HEK293 (cell line): ENCODE results near the gene DGKZ.
A peak's percentile ranks its signal among the peaks of the same experiment; 100 is the strongest.

Source experiments
- CTCF ChIA-PET: fragments of 350-600 bp; formaldehyde crosslinking; extraction: SDS; loops from one replicate; lab custom pipeline; 2021; ENCODE audit warnings: antibody characterized with exemption; lab: Yijun Ruan, JAX
- POLR2A ChIA-PET: fragments of 300-600 bp; formaldehyde crosslinking; extraction: SDS; loops from one replicate; lab custom pipeline; 2020; ENCODE audit warnings: antibody characterized with exemption, inconsistent platforms; lab: Yijun Ruan, JAX
- H3K27ac ChIP-seq: fragments of 200-500 bp; sonication (Bioruptor generic); 2 replicates; pipeline ENCODE4 v1.5.1; 2014; ENCODE audit warnings: low read depth, low read length, control low read depth, inconsistent platforms; ENCODE audit errors: extremely low read depth
- H3K36me3 ChIP-seq, 2 experiments: fragments of 200-500 bp in 1 of 2; sonication (Bioruptor generic) in 1 of 2; 1 replicate in 1 of 2; 2 replicates in 1 of 2; pipeline ENCODE4 v1.5.1; 2014 to 2017; ENCODE audit warnings: inconsistent platforms in 2 of 2, low read length in 2 of 2; ENCODE audit not compliant: control insufficient read depth in 2 of 2, insufficient read depth in 1 of 2
- H3K4me1 ChIP-seq: fragments of 200-500 bp; sonication (Bioruptor generic); 2 replicates; pipeline ENCODE4 v1.5.1; 2014; ENCODE audit warnings: mild to moderate bottlenecking, low read length, inconsistent platforms; ENCODE audit not compliant: control insufficient read depth, insufficient read depth
- H3K4me3 ChIP-seq: 2 replicates; pipeline ENCODE4 v1.5.1; 2011; ENCODE audit warnings: low read depth, mild to moderate bottlenecking, control low read depth, low read length, moderate library complexity
- H3K9me3 ChIP-seq: fragments of 200-500 bp; sonication (Bioruptor generic); 2 replicates; pipeline ENCODE4 v1.5.1; 2014; ENCODE audit warnings: low read depth, low read length, inconsistent platforms; ENCODE audit not compliant: control insufficient read depth, insufficient read depth
- GLIS1 ChIP-seq: fragments of 450-650 bp; formaldehyde crosslinking; IDR thresholded peaks from 2 replicates; pipeline ENCODE4 v1.5.1; 2016; ENCODE audit warnings: missing biosample characterization, missing genetic modification characterization
- KLF16 ChIP-seq: fragments of 450-650 bp; formaldehyde crosslinking; IDR thresholded peaks from 2 replicates; pipeline ENCODE4 v1.5.1; 2017; ENCODE audit warnings: missing biosample characterization, missing genetic modification characterization
- REPIN1 ChIP-seq: fragments of 450-650 bp; formaldehyde crosslinking; IDR thresholded peaks from 2 replicates; pipeline ENCODE4 v1.5.1; 2017; ENCODE audit warnings: missing biosample characterization, missing genetic modification characterization, low read depth
- ZBTB8A ChIP-seq: fragments of 450-650 bp; formaldehyde crosslinking; IDR thresholded peaks from 2 replicates; pipeline ENCODE4 v1.5.1; 2016; ENCODE audit warnings: missing biosample characterization, missing genetic modification characterization
- ZEB2 ChIP-seq: fragments of 450-650 bp; formaldehyde crosslinking; IDR thresholded peaks from 2 replicates; pipeline ENCODE4 v1.5.1; 2016; ENCODE audit warnings: missing biosample characterization, missing genetic modification characterization
- ZFHX2 ChIP-seq: fragments of 450-650 bp; formaldehyde crosslinking; conservative IDR thresholded peaks from 2 replicates; pipeline ENCODE4 v1.5.1; 2016; ENCODE audit warnings: missing biosample characterization, missing genetic modification characterization
- ZIC2 ChIP-seq: fragments of 450-650 bp; formaldehyde crosslinking; IDR thresholded peaks from 2 replicates; pipeline ENCODE4 v1.5.1; 2016; ENCODE audit warnings: missing biosample characterization, missing genetic modification characterization
- ZNF19 ChIP-seq: fragments of 450-650 bp; formaldehyde crosslinking; IDR thresholded peaks from 2 replicates; pipeline ENCODE4; 2016; ENCODE audit warnings: missing biosample characterization, missing genetic modification characterization, low read depth
- ZNF214 ChIP-seq: fragments of 450-650 bp; formaldehyde crosslinking; IDR thresholded peaks from 2 replicates; pipeline ENCODE4 v1.5.1; 2017; ENCODE audit warnings: missing biosample characterization, mild to moderate bottlenecking, missing genetic modification characterization, borderline replicate concordance
- ZNF433 ChIP-seq: fragments of 450-650 bp; formaldehyde crosslinking; IDR thresholded peaks from 2 replicates; pipeline ENCODE4 v1.5.1; 2016; ENCODE audit warnings: missing biosample characterization, missing genetic modification characterization, low read depth
- ZNF521 ChIP-seq: fragments of 450-650 bp; formaldehyde crosslinking; IDR thresholded peaks from 2 replicates; pipeline ENCODE4 v1.5.1; 2017; ENCODE audit warnings: missing biosample characterization, mild to moderate bottlenecking, missing genetic modification characterization
- ZNF560 ChIP-seq: fragments of 450-650 bp; formaldehyde crosslinking; IDR thresholded peaks from 2 replicates; pipeline ENCODE4 v1.5.1; 2017; ENCODE audit warnings: missing biosample characterization, missing genetic modification characterization, borderline replicate concordance
- ZNF585B ChIP-seq: fragments of 450-650 bp; formaldehyde crosslinking; IDR thresholded peaks from 2 replicates; pipeline ENCODE4 v1.5.1; 2016; ENCODE audit warnings: missing biosample characterization, missing genetic modification characterization
- ZNF621 ChIP-seq: fragments of 450-650 bp; formaldehyde crosslinking; IDR thresholded peaks from 2 replicates; pipeline ENCODE4 v1.5.1; 2017; ENCODE audit warnings: missing biosample characterization, missing genetic modification characterization
- ZNF654 ChIP-seq: fragments of 450-650 bp; formaldehyde crosslinking; IDR thresholded peaks from 2 replicates; pipeline ENCODE4 v1.5.1; 2016; ENCODE audit warnings: low read depth, missing biosample characterization, missing genetic modification characterization
- ZNF707 ChIP-seq: fragments of 450-650 bp; formaldehyde crosslinking; IDR thresholded peaks from 2 replicates; pipeline ENCODE4 v1.5.1; 2016; ENCODE audit warnings: missing biosample characterization, missing genetic modification characterization
- ZNF776 ChIP-seq: fragments of 450-650 bp; formaldehyde crosslinking; IDR thresholded peaks from 2 replicates; pipeline ENCODE4 v1.5.0; 2017; ENCODE audit warnings: missing biosample characterization, missing genetic modification characterization, borderline replicate concordance
- ZNF791 ChIP-seq: fragments of 450-650 bp; formaldehyde crosslinking; IDR thresholded peaks from 2 replicates; pipeline ENCODE4 v1.5.1; 2016; ENCODE audit warnings: missing biosample characterization, missing genetic modification characterization
- ZSCAN30 ChIP-seq: fragments of 450-650 bp; IDR thresholded peaks from 2 replicates; pipeline ENCODE4 v1.5.1; 2018; ENCODE audit warnings: missing biosample characterization, mild to moderate bottlenecking, missing genetic modification characterization, moderate library complexity
- TF ChIP-seq, protein P1 (sequence below): fragments of 450-650 bp; formaldehyde crosslinking; IDR thresholded peaks from 2 replicates; pipeline ENCODE4 v1.5.1; 2016; ENCODE audit warnings: missing biosample characterization, missing genetic modification characterization
- TF ChIP-seq, protein P2 (sequence below): fragments of 450-650 bp; formaldehyde crosslinking; IDR thresholded peaks from 2 replicates; pipeline ENCODE4 v1.5.1; 2016; ENCODE audit warnings: missing biosample characterization, missing genetic modification characterization, borderline replicate concordance
- TF ChIP-seq, protein P3 (sequence below): fragments of 450-650 bp; IDR thresholded peaks from 2 replicates; pipeline ENCODE4 v1.5.1; 2018; ENCODE audit warnings: missing biosample characterization, missing genetic modification characterization

The DGKZ gene

DNA sequence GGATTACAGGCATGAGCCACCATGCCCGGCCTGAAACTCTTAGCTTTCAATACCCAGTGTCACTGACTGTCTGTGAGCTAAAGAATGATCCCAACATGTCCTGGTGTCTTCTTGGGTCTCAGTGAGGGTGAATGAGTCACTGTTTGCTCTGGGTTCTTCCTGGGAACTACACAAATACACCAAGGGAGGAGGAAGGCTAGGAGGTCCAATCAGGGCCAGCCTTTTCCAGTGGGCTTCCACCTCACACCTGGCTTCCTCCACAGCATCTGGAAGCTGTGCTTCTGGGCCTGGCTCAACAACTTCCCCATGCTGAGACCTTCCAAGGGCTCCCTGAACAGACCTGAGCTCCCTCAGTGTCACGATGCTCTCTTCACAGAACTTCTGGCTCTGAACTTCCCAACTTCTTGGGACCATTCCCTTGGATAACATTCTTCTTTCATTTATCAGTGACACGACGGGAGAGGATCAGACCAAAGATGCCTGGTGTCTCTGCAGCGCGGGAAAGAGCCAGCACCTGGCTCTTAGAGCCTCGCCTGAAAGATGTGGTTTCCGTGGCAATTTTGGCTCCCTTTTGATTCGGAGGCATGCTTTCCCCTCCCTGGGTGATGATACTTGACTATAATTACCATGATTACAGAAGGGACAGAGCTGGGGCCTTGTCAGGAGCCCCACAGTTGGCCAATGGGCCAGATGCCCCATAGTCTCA, 66.7 kb downstream of the DGKZ start:
- no peaks in the 10 kb centered on the region for H3K9me3 ChIP-seq
- CTCF ChIA-PET, result interaction anchor here (0.5 to 0.7 kb wide), 5 partner anchors 22 to 199 kb away, joined by 3 to 5 read pairs (median 3); no protein-coding TSS in a partner anchor
- H3K27ac ChIP-seq, result no peak overlapping the region
- H3K36me3 ChIP-seq, result peaks cover 0 to 65% of the 10 kb centered on the region in 2 experiments; a peak in 1 of 3 replicates
- no peak for TF ChIP-seq ZNF585B (tag by site-specific recombination)
- 0 out of 2 replicates have a peak, but pooled peaks have one; percentile 12 for TF ChIP-seq ZIC2 (tag by site-specific recombination)
- peak; percentile 53 for TF ChIP-seq GLIS1 (tag by site-specific recombination)
- peaks cover 3% of the 10 kb centered on the region; the same call in 1 of the 2 replicates for H3K4me1 ChIP-seq
- POLR2A ChIA-PET, result no interaction called here
- no peak overlapping the region for H3K4me3 ChIP-seq

DNA sequence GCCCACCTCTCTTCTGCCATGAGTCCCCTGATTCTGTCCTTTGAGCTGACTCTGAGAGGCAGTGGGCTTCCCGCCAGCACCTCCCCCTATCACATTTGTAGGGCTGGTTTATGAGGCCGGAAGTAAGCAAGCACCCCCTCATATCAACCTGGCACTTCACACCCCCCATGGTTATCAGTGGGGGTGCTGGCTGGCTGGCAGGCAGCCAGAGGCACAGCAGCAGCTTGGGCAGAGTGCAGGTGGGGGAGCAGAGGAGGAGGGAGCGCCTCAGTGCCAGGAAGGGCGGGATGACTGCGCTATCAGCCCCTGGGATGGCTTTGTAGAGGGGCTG, 67.2 kb downstream of the DGKZ start:
- POLR2A ChIA-PET, result no interaction called here
- TF ChIP-seq ZNF19 (tag by site-specific recombination) (no peak), ZNF707 (tag by site-specific recombination) (no peak), ZSCAN30 (tag by site-specific recombination) (no peak), ZNF521 (tag by site-specific recombination) (no peak), ZFHX2 (tag by site-specific recombination) (peak; percentile 40), ZEB2 (tag by site-specific recombination) (no peak), ZNF654 (tag by site-specific recombination) (no peak), ZNF214 (tag by site-specific recombination) (no peak), KLF16 (tag by site-specific recombination) (no peak), ZNF560 (tag by site-specific recombination) (no peak), ZNF776 (tag by site-specific recombination) (no peak), ZNF791 (tag by site-specific recombination) (no peak), ZNF621 (no peak), ZBTB8A (tag by site-specific recombination) (peak; percentile 59), ZNF433 (tag by site-specific recombination) (no peak), REPIN1 (tag by site-specific recombination) (no peak), ZIC2 (tag by site-specific recombination) (peak; percentile 93)
- TF ChIP-seq, protein P1, sequence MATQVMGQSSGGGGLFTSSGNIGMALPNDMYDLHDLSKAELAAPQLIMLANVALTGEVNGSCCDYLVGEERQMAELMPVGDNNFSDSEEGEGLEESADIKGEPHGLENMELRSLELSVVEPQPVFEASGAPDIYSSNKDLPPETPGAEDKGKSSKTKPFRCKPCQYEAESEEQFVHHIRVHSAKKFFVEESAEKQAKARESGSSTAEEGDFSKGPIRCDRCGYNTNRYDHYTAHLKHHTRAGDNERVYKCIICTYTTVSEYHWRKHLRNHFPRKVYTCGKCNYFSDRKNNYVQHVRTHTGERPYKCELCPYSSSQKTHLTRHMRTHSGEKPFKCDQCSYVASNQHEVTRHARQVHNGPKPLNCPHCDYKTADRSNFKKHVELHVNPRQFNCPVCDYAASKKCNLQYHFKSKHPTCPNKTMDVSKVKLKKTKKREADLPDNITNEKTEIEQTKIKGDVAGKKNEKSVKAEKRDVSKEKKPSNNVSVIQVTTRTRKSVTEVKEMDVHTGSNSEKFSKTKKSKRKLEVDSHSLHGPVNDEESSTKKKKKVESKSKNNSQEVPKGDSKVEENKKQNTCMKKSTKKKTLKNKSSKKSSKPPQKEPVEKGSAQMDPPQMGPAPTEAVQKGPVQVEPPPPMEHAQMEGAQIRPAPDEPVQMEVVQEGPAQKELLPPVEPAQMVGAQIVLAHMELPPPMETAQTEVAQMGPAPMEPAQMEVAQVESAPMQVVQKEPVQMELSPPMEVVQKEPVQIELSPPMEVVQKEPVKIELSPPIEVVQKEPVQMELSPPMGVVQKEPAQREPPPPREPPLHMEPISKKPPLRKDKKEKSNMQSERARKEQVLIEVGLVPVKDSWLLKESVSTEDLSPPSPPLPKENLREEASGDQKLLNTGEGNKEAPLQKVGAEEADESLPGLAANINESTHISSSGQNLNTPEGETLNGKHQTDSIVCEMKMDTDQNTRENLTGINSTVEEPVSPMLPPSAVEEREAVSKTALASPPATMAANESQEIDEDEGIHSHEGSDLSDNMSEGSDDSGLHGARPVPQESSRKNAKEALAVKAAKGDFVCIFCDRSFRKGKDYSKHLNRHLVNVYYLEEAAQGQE, result no peak
- TF ChIP-seq, protein P2, sequence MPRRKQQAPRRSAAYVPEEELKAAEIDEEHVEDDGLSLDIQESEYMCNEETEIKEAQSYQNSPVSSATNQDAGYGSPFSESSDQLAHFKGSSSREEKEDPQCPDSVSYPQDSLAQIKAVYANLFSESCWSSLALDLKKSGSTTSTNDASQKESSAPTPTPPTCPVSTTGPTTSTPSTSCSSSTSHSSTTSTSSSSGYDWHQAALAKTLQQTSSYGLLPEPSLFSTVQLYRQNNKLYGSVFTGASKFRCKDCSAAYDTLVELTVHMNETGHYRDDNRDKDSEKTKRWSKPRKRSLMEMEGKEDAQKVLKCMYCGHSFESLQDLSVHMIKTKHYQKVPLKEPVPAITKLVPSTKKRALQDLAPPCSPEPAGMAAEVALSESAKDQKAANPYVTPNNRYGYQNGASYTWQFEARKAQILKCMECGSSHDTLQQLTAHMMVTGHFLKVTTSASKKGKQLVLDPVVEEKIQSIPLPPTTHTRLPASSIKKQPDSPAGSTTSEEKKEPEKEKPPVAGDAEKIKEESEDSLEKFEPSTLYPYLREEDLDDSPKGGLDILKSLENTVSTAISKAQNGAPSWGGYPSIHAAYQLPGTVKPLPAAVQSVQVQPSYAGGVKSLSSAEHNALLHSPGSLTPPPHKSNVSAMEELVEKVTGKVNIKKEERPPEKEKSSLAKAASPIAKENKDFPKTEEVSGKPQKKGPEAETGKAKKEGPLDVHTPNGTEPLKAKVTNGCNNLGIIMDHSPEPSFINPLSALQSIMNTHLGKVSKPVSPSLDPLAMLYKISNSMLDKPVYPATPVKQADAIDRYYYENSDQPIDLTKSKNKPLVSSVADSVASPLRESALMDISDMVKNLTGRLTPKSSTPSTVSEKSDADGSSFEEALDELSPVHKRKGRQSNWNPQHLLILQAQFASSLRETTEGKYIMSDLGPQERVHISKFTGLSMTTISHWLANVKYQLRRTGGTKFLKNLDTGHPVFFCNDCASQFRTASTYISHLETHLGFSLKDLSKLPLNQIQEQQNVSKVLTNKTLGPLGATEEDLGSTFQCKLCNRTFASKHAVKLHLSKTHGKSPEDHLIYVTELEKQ (tag by site-specific recombination), result no peak
- TF ChIP-seq, protein P3, sequence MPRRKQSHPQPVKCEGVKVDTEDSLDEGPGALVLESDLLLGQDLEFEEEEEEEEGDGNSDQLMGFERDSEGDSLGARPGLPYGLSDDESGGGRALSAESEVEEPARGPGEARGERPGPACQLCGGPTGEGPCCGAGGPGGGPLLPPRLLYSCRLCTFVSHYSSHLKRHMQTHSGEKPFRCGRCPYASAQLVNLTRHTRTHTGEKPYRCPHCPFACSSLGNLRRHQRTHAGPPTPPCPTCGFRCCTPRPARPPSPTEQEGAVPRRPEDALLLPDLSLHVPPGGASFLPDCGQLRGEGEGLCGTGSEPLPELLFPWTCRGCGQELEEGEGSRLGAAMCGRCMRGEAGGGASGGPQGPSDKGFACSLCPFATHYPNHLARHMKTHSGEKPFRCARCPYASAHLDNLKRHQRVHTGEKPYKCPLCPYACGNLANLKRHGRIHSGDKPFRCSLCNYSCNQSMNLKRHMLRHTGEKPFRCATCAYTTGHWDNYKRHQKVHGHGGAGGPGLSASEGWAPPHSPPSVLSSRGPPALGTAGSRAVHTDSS (tag by site-specific recombination), result no peak

More for the DNA sequence above, 67.2 kb downstream of the DGKZ start:
- H3K4me3 ChIP-seq, result no peak overlapping the region
- no peak overlapping the region for H3K27ac ChIP-seq
- peaks cover 0 to 60% of the 10 kb centered on the region in 2 experiments; a peak in 1 of 3 replicates for H3K36me3 ChIP-seq
- peaks cover 3% of the 10 kb centered on the region; the same call in 1 of the 2 replicates for H3K4me1 ChIP-seq
- CTCF ChIA-PET, result interaction anchor here (0.5 to 0.7 kb wide), 4 partner anchors 23 to 198 kb away, joined by 3 to 4 read pairs (median 3); no protein-coding TSS in a partner anchor
- no peaks in the 10 kb centered on the region for H3K9me3 ChIP-seq
